Activated CD8-positive, alpha-beta memory T cell treated with anti-CD3 and anti-CD28 coated beads for 1 hour (primary cell): Measurements from ENCODE around the gene XRN2.
A peak's percentile ranks its signal among the peaks of the same experiment; 100 is the strongest.

ENCODE experiments used
- DNase-seq, 2 donors: peaks; one replicate each; pipeline ENCODE4 v3.0.0-alpha.2; 2020; ENCODE audit warnings: low read depth in 1 of 2; ENCODE audit errors: extremely low read depth in 1 of 2

XRN2 gene

GRCh38 chr20:21303061-21303871 lies at the start of gene XRN2:
Gene XRN2 (plus strand): TSS chr20:21303331. CDS start chr20:21303399, 68 bp downstream.
- peak; percentile 87 to 93 for DNase-seq

GRCh38 chr20:21257192-21257591 lies 45.9 kb upstream of the XRN2 start:
- DNase-seq: no peak

- DNase-seq: no peak
These were observed 44.7 kb upstream of the XRN2 start for GRCh38 chr20:21258411-21258810.

GRCh38 chr20:21259346-21259745 lies 43.8 kb upstream of the XRN2 start:
- no peak for DNase-seq

GRCh38 chr20:21262812-21263211 lies 40.3 kb upstream of the XRN2 start:
- no peak for DNase-seq

- no peak for DNase-seq
These were observed 37.6 kb upstream of the XRN2 start for GRCh38 chr20:21265261-21266190.

GRCh38 chr20:21266191-21266536 lies 37.0 kb upstream of the XRN2 start:
- DNase-seq: no peak

- no peak for DNase-seq
These were observed 33.4 kb upstream of the XRN2 start for GRCh38 chr20:21269772-21270171.

- DNase-seq: no peak
These were observed 32.3 kb upstream of the XRN2 start for GRCh38 chr20:21270806-21271205.

GRCh38 chr20:21272279-21272678 lies 30.9 kb upstream of the XRN2 start:
- no peak for DNase-seq

- no peak for DNase-seq
These were observed 30.5 kb upstream of the XRN2 start for GRCh38 chr20:21272679-21273078.

GRCh38 chr20:21273755-21274386 lies 29.3 kb upstream of the XRN2 start:
- no peak for DNase-seq

GRCh38 chr20:21278829-21279228 lies 24.3 kb upstream of the XRN2 start:
- DNase-seq: no peak

GRCh38 chr20:21279706-21280521 lies 23.2 kb upstream of the XRN2 start:
- no peak for DNase-seq

GRCh38 chr20:21280522-21281016 lies 22.6 kb upstream of the XRN2 start:
- DNase-seq: no peak

GRCh38 chr20:21286775-21287174 lies 16.4 kb upstream of the XRN2 start:
- DNase-seq: no peak

- no peak for DNase-seq
These were observed 14.4 kb upstream of the XRN2 start for GRCh38 chr20:21288587-21289370.

GRCh38 chr20:21289651-21290050 lies 13.5 kb upstream of the XRN2 start:
- DNase-seq: no peak

- no peak for DNase-seq
These were observed 12.1 kb upstream of the XRN2 start for GRCh38 chr20:21291026-21291425.

GRCh38 chr20:21294755-21295154 lies 8.4 kb upstream of the XRN2 start:
- no peak for DNase-seq
